NCI-H1694 treated with DMSO at 0.1 percent for 48 hours (cell line): Measurements from ENCODE around the gene SPINK6.

Experiments used
- DNase-seq: peaks from one replicate; lab custom pipeline; 2025; lab: John Stamatoyannopoulos, UW

SPINK6 gene

GRCh38 chr5:148224117-148224742, 21.4 kb downstream of the SPINK6 start:
- no peak for DNase-seq

GRCh38 chr5:148228392-148228984, 25.6 kb downstream of the SPINK6 start:
- no peak for DNase-seq

- no peak for DNase-seq
Observed at GRCh38 chr5:148229840-148230239, 27.0 kb downstream of the SPINK6 start.

- no peak for DNase-seq
Observed at GRCh38 chr5:148230240-148230639, 27.4 kb downstream of the SPINK6 start.

- no peak for DNase-seq
Observed at GRCh38 chr5:148237785-148238417, 35.1 kb downstream of the SPINK6 start.

- no peak for DNase-seq
Observed at GRCh38 chr5:148238418-148238794, 35.6 kb downstream of the SPINK6 start, which contains the start of gene MARCOL. Gene MARCOL (plus strand): TSS chr5:148238525. CDS start chr5:148238598, 73 bp downstream.

GRCh38 chr5:148248894-148249293, 46.1 kb downstream of the SPINK6 start:
- DNase-seq = no peak

- no peak for DNase-seq
Observed at GRCh38 chr5:148255456-148255855, 52.6 kb downstream of the SPINK6 start.

- DNase-seq = no peak
Observed at GRCh38 chr5:148259288-148259687, 56.4 kb downstream of the SPINK6 start.

GRCh38 chr5:148261221-148261620, 58.4 kb downstream of the SPINK6 start:
- no peak for DNase-seq
